Fibroblast of upper back skin (primary cell): ENCODE data around the gene GPATCH4.
"Not testable (repeated sequence)": the region's sequence is repeated elsewhere in the genome, so short reads cannot be mapped to it uniquely, and the experiment has no call there.

Experiments
- DNase-seq: peaks from one replicate; pipeline ENCODE4 v3.0.0-alpha.2; 2013

GPATCH4 gene

DNA sequence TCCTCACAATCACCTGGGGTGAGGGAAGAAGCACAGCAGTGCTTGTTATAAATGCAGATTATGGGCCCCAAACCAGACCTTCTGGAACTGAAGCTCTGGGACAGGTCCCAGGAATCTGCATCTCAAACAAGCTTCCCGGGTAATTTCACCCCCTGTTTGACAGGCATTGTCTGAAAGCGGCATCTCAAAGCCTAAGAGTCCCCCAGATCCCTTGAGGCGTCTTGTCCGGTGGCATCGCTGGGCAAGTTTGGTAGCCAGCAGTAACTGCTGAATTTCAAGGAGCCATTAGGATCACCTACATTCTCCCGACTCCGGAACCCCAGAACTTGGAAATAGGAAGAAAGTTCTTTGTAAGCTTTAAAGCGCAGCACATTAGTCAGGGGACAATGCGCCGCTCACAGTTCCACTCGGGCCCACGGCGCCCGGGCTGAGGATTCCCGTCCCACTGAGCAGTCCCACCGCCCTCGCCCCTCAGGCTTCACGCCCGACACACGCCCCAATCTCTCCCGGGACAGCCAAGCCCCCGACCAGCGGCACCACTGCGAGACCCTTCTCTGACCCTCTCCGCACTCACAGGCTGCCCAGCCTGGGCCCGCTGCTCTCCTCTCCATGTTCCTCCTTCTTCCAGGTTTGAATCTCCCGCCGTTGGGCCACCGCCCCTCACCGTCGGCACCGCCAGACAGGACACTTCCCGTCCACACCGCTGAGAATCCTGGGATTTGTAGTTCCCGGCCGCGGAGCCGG lies 29.2 kb downstream of the GPATCH4 start, which contains the start of gene IQGAP3:
Gene IQGAP3, minus strand, starts transcription at position 647 of the 744 bp plus-strand sequence. Its CDS starts 36 bp downstream, at position 611.
- peak; percentile 84 for DNase-seq

- peak; percentile 87 for DNase-seq
These were observed 29.9 kb downstream of the GPATCH4 start for GRCh38 chr1:156571261-156571852.

DNA sequence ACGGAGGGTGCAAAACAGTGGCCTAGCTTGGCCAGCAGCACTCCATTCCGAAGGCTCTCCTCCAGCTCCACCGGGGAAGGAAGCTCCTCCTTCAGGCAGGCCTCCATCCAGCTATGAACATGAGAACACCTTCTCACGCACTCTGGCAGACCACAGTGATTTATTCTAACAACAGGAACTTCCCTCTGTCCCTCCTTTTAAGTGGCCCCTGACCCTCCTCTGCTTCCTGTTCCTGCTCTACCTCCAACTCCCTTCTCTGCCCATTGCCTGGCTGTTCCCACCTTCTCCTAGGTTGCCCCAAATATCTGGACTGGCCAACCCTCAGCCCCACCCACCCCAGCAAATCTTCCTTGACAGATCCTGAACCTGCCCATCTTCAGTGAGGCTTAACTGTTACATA lies 34.8 kb downstream of the GPATCH4 start:
- no peak for DNase-seq

- DNase-seq, result no peak
These were observed 35.8 kb downstream of the GPATCH4 start for GRCh38 chr1:156565519-156565918.

- no peak for DNase-seq
These were observed 40.6 kb downstream of the GPATCH4 start for GRCh38 chr1:156560585-156561163.

DNA sequence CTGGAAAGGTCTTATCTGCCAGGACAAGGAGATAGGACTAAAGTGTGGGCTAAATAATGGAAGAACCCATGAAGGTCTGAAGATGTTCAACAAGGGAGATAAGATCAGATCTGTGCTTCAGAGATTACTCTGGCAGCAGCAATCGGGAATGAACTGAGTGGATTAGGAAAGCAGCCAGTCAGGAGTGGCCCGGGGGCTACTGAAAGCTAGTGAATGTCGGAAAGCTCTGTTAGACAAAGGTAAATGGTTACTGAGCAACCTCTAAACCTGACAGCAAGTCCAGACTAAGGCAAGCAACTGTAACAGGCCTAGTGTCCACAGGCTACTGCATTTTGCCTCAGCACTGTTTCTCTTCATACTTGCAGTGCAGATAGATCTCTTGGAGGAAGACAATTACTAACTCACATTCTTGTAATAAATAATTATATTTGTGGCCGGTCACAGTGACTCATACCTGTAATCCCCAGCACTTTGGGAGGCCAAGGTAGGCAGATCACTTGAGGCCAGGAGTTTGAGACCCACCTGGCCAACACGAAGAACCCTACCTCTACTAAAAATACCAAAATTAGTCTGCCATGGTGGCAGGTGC lies 41.4 kb downstream of the GPATCH4 start:
- no peak for DNase-seq

GRCh38 chr1:156559086-156559796 lies 42.0 kb downstream of the GPATCH4 start:
- DNase-seq, result no peak

DNA sequence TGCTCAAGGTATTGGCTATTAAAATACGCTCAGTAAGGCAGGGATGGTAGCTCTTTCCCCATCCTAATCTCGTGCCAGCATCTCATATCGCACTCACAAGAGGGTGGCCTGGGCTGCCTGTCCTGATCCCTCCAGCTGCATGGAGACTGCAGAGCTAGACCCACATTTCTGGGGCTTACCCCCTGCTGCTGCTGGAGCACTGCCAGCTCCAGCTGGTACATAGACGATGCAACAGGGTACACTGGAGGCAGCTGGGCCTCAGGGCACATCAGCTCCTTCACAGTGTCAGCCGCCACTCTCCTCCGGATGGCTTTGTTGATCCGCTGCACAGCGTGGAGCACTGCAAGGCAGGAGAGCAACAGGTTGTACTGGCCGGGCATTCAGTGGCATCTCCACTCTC lies 44.9 kb downstream of the GPATCH4 start:
- DNase-seq, result no peak

GRCh38 chr1:156555715-156556114 lies 45.6 kb downstream of the GPATCH4 start:
- no peak for DNase-seq

DNA sequence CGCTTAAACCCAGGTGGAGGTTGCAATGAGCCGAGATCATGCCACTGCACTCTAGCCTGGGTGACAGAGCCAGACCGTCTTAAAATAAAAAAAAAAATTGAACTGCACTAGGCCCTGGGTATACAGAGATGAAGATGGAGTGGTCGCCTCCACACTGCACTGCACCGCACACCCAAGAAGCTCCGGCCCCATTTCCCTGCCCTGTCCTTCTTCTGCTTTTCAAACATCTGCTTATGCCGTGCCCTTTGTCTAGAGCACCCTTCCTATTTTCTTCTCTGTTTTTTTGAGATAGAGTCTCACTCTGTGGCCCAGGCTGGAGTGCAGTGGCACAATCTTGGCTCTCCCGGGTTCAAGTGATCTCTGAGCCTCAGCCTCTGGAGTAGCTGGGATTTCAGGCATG lies 46.3 kb downstream of the GPATCH4 start:
- no peak for DNase-seq

DNA sequence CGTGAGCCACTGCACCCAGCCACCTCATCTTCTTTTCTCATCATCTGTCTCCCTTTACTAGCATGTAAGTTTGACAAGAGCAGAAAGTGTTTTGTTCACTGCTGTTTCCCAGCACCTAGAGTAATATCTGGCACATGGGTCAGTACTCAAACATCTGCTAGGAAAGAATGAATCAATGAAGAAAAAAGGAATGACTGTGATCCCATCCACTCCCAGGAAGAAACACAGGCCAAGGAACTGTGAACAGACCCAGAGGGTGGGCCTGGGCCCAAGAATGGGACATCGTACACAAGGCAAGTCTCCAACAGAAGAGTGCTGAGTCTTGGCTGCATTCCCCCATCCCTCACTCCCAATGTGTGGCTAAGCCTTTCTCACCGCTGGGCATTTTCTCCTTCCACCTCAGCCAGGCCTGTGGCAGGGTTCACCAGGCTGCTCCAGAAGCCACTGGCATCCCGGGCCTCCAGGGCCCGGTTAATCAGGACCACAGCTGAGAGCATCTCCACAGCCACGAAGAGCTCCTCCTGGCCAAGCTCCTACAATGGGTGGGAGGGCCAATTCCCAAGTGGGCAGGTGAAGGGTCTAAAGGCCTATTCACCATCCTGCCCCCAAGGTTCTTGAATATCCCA lies 47.3 kb downstream of the GPATCH4 start:
- DNase-seq, result no peak

GRCh38 chr1:156552937-156553336 lies 48.3 kb downstream of the GPATCH4 start:
- not testable (repeated sequence) for DNase-seq

DNA sequence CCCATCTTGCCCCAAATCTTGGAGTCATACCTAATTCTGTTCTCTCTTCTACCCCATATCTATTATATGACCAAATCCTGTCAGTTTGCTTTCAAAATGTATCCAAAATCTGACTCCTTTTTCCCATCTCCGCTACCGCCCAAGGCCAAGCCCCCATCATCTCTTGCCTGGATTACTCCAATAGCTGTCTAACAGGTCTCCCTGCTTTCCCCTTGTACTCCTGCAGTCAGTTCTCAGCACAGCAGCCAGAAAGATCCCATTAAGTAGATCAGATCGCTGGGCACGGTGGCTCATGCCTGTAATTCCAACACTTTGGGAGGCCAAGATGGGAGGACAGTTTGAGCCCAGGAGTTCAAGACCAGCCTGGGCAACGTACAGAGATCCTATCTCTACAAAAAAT lies 48.8 kb downstream of the GPATCH4 start:
- DNase-seq, result no peak

DNA sequence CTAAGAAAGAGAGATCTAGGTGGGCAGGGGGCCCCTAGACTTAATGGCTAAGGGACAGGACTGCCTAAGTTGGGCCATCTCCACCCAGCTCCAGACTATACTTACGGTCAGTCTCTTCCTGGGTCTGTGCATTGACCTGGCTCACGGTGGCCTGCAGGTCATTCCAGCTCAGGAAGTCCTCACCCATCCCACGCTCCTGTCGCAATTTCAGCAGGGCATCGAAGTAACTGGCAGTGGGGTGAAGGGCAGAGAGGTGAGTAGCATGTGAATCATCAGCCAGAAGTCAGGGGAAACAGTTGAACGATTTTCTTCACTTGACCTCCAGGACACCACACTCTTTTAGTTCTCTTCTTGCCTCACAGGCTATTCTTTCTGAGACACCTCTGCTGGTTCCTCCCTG lies 49.4 kb downstream of the GPATCH4 start:
- no peak for DNase-seq

DNA sequence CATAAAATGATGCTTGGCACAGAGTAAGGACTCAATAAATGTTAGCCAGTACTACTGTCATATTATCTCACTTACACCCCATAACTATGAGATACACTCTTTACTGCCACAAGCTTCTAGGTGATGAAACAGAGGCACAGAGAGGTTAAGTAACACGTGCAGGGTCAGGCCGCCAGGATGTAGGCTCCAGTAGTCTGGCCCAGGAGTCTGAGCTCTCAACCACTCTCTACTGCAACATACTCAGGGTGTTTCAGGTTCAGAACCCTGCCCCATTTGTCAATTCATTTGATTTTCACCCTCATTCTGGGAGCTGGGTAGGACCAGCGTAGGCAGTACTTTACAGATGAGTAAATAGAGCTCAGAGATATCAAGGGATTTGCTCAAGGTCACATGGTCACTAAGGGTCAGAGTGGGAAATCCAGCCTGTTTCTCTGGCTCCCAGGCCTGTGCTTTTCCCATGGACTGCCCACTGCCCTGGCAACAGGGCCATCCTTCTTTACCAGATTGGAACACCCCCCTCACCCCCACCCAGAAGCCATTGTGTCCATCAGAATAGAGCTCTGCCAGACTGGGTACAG lies 50.1 kb downstream of the GPATCH4 start:
- DNase-seq, result no peak

GRCh38 chr1:156550346-156550745 lies 50.9 kb downstream of the GPATCH4 start:
- DNase-seq, result no peak

DNA sequence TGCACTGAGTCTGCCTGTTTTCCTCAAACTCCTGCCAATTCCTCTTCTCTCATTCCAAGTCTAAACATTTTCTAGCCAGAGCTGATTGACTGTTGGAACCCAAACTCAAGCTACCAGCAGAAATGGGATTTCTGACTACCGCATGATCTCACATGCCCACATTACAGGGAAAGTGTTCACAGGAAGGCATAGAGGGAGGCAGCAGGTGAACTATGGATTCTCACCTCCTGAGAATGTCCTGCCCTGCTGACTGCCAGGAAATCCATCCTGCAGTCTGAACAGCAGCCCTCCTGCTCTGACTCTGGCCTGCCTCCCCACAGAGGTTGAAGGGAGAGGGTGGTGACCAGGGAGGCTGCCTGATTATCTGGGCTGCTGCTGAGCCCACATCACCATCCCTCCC lies 51.4 kb downstream of the GPATCH4 start:
- DNase-seq, result no peak

- DNase-seq, result no peak
These were observed 51.9 kb downstream of the GPATCH4 start for GRCh38 chr1:156549390-156549789.

GRCh38 chr1:156547982-156548381 lies 53.3 kb downstream of the GPATCH4 start:
- no peak for DNase-seq

DNA sequence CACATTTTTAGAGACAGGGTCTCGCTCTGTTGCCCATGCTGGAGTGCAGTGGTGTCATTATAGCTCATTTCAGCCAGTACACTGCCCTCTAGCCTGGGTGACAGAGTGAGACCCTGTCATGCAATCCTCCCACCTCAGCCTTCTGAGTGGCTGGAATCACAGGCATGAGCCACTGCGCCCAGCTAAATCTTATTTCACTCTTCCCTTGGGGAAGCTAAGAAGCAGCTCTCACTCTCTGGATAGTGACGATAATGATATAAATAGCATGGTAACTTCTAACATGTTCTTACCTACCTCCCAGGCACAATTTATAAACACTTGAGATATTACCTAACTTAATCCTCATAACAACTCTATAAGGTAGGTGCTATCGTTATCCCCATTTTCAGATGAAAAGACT lies 53.8 kb downstream of the GPATCH4 start:
- no peak for DNase-seq

DNA sequence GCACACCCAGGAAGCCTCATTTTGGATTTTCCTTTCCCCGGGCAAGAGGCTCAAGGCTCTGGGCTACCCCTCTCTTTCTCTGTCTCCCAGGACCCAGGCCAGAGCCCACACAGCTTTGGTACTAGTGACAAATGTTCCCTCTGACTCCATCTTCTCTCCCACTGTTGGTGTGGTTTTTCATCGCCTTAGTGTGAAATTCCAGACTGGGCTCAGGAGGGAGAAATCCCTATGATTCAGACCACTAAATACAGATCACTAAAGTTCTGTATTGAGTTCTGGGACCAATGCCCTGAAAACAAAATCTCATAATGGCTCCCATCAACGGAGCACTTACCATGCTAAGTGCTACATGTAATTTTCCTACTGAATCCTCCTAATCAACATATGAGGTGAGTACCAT lies 55.0 kb downstream of the GPATCH4 start:
- no peak for DNase-seq

DNA sequence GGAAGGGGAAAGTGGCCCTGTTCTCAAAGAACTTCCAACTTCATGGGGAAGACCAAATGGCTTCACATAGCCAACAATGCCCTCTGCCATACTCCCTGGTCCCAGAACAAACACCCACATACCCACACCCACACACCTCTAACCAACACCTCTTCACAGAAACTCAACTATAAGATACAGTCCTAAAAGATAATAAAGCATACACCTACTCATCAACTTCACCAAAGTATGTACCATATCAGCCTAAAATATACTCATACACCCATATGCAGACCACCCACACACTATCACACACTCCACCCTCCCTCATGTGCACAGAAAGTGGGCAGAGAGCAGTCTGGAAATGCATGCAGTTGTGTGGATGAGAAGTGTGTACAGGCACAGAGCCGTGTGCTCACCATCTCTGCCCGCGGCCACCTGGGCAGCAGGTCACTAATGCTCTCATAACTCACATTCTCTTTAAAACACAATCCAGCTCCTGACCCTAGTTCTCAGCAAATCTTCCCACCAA lies 56.6 kb downstream of the GPATCH4 start:
- DNase-seq, result no peak
